Measurements from ENCODE around the gene PRR16.
"Not testable (repeated sequence)": the region's sequence is repeated elsewhere in the genome, so short reads cannot be mapped to it uniquely, and the experiment has no call there.

The PRR16 gene

DNA sequence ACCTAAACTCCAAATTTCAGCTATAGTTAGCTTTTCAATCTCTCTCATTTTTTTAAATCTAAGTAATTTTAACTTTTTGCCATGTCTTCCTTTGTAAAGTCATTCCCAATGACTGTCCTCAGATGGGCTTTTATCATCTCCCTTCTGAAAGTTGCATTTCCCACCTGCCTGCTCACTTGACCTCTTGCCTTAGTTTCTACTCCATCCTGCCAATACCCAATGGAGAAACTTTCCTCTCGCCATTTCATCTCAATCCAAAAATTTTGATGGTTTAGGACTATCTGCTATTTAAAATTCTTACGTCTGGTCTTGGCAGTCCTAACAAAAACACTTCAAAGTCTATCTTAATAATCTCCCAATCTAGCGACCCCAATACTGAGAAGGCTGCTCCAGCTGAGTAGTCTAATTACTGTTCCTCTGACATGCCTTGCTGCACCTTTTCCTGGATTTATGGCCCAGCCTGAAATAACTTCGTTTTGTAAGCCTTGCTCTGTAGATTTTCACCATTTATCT is 231.3 kb downstream of the PRR16 start:
- DNase-seq (ENCODE audit: low read depth) = no peak
- H3K4me3 ChIP-seq (ENCODE audit: low read depth, low read length) = no peak overlapping the region

DNA sequence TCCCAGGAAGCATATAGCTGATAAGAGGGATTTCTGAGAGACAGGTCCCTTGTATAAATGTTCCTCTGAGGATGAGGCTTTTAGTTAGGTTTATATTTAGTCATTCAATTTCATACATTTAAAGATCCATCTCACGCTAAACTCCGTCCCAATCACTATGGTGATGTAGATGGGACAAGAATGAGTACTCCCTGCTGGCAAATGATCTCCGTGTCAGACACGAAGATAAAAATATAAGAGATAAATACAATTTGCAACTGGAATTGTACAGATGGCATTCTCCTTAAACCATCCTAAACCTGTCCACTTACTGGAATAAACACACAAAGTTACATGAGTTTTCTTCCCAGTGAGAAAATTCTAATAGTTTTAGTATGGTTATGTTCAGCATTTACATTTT is 233.0 kb downstream of the PRR16 start:
- no peak for DNase-seq (ENCODE audit: low read depth)
- no peak overlapping the region for H3K4me3 ChIP-seq (ENCODE audit: low read depth, low read length)

DNA sequence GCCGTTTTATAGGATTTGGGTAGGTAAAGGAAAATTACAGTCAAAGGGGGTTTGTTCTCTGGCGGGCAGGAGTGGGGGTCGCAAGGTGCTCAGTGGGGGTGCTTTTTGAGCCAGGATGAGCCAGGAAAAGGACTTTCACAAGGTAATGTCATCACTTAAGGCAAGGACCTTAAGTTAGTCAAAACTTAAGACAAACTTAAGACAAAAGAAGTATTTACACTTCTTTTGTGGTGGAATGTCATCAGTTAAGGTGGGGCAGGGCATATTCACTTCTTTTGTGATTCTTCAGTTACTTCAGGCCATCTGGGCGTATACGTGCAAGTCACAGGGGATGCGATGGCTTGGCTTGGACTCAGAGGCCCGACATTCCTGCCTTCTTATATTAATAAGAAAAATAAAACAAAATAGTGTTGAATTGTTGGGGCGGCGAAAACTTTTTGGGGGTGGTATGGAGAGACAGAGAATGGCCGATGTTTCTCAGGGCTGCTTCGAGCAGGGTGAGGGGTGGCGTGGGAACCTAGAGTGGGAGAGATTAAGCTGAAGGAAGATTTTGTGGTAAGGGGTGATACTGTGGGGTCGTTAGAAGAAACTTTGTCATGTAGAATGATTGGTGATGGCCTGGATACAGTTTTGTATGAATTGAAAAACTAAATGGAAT is 233.7 kb downstream of the PRR16 start:
- H3K4me3 ChIP-seq (ENCODE audit: low read depth, low read length); DNase-seq (ENCODE audit: low read depth): not testable (repeated sequence)

DNA sequence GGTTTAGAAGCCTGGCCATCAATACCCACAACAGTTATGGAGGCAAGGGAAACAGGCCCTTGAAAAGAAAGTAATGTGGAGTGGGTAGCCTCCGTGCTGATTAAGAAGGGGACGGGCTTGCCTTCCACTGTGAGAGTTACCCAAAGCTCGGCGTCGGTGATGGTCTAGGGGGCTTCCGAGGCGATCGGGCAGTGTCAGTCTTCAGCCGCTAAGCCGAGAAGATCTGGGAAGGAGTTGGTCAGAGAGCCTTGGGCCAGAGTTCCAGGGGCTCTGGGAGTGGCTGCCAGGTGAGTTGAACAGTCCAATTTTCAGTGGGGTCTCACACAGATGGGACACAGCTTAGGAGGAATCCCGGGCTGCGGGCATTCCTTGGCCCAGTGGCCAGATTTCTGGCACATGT is 236.6 kb downstream of the PRR16 start:
- not testable (repeated sequence) for H3K4me3 ChIP-seq (ENCODE audit: low read depth, low read length); DNase-seq (ENCODE audit: low read depth)

DNA sequence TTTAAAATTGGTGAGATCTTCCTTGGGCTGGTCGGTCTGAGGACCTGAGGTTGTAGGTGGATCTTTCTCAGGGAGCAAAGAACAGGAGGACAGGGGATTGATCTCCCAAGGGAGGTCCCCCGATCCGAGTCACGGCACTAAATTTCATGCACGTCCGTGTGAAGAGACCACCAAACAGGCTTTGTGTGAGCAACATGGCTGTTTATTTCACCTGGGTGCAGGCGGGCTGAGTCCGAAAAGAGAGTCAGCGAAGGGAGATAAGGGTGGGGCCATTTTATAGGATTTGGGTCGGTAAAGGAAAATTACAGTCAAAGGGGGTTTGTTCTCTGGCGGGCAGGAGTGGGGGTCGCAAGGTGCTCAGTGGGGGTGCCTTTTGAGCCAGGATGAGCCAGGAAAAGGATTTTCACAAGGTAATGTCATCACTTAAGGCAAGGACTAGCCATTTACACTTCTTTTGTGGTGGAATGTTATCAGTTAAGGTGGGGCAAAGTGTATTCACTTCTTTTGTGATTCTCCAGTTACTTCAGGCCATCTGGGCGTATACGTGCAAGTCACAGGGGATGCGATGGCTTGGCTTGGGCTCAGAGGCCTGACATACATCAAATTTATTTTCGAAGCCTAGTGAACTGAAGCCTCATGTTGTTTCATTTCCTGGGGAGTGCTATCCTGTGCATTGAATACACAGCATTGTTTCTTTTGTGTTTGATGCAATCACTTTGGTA is 238.9 kb downstream of the PRR16 start:
- not testable (repeated sequence) for DNase-seq (ENCODE audit: low read depth); H3K4me3 ChIP-seq (ENCODE audit: low read depth, low read length)

DNA sequence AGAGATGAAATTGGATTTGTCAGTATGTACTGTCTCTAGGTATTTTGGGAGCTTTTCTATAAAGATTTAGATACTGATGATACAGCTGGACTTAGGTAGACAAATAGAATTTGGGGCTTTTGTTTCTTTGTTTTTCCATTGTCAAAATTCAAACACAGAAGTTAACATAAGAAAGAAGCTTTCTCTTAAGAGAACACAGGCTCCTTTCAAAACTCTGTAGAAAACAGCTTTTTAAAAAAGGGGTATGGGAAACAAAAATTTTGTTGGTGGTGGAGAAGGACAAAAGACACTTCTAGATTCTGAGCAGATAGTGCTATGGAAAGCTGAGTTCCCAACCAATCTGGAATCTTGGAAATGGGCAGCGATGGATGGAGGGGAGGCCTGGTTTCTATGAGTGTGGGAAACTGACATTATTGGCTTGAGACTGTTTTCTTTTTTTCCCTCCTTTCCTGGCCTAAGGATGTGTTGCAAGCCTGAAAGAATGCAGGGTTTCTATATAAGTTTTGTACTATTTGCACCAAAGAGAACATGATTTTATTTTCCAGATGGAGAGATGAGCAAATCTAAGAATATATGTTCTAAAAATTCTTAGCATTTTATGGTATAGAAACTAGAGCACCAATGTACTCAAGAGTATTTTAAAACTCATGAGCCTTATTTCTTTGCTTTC is 240.0 kb downstream of the PRR16 start:
- DNase-seq (ENCODE audit: low read depth) = no peak

DNA sequence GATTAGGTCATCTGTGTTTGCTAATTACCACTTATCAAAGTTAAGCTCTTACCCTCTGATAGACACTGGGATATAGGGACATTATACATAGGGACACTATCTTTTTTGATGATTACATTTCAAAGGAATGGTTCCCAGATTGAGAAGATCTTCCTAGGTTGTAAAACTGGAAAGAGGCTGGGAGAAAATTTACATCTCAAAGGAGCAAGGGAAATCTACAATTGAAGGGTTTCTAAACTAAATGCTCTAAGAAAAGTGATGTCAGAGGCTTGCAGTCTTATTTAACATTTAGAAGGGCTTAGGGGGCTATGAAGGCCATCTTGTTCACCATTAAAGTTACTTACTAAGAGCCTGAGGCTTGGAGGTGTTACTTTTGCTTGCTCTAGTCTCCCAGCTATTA is 242.8 kb downstream of the PRR16 start:
- no peak overlapping the region for H3K4me3 ChIP-seq (ENCODE audit: low read depth, low read length)
- no peak for DNase-seq (ENCODE audit: low read depth)

More for the DNA sequence above, 240.0 kb downstream of the PRR16 start:
- H3K4me3 ChIP-seq (ENCODE audit: low read depth, low read length) = no peak overlapping the region

DNA sequence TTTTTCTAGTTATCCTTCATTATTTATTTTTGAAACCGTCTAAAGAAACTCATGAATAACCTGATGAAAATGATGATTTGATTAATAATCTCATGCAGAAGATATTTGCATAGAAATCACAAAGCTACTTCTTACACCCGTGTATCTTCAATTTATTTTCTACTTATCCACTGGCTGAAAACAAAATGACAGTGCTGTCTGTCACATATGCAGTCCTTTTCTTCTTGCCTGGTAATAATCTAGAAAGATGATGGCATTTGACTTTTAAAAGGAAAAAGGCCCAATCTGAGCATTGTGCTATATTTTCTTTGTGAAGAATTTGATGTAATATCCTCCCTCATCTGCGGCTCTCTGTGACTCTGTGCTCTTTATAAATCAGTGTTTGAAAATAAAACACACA is 253.3 kb downstream of the PRR16 start:
- DNase-seq (ENCODE audit: low read depth) = no peak
- H3K4me3 ChIP-seq (ENCODE audit: low read depth, low read length) = no peak overlapping the region

DNA sequence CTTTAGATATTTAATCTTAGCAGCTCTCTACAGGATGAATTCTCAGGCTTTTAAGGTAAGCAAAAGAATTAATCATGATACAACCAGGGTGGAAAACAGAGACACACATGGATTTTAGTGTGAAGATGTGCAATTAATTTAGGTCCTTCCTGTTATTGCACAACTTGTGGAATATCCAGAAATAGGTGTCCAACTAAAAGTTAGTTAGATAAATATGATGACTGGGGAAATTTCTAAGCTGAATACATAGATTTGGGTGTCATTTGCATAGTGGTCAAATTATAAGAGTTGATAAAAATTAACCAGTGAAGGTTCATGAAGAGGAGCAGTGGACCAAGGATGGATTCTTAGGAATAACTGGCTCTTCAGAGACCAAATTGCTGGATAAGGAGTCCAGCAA is 266.1 kb downstream of the PRR16 start:
- H3K4me3 ChIP-seq (ENCODE audit: low read depth, low read length) = no peak overlapping the region
- no peak for DNase-seq (ENCODE audit: low read depth)

DNA sequence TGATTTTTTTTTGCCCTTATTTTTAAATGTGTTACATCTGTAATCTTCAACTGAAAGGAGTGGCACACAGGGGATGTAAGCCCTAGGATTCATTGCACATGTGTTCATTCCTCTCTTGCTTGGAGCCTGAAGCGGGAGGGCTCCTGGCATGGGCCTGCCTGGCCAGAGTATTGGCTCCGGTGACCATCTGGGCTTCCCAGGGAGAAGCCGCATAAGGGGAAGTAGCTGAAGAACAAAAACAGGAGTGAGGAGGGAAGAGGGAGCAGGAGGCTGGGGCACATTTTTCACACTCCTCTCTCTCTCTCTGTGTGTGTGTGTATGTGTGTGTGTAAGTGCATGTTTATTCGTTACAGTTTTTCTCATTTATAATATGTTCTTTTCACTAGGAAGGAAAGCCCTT is 269.9 kb downstream of the PRR16 start:
- no peak overlapping the region for H3K4me3 ChIP-seq (ENCODE audit: low read depth, low read length)
- DNase-seq (ENCODE audit: low read depth) = no peak

DNA sequence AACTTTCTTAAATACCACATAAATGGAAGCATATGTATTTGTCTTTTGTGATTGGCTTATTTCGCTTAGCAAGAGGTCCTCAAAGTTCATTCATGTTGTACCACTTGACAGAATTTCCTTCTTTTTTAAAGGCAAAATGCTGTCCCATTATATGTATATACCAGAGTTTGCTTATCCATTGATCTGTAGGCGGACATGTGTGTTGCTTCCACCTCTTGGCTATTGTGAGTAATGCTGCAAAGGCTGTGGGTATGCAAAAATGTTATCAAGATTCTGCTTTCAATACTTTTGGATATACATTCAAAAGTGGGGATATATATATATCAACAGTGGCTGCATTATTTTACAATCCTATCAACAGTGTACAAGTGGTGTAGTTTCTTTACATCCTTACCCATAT is 271.0 kb downstream of the PRR16 start:
- no peak overlapping the region for H3K4me3 ChIP-seq (ENCODE audit: low read depth, low read length)
- DNase-seq (ENCODE audit: low read depth) = no peak

All from skeletal muscle cell (primary cell).